ENCODE data around the gene KCNK16.

- no peak for TF ChIP-seq CTCF (IDR thresholded peaks at IDR 0.05 in 8 of 11, conservative IDR thresholded peaks at IDR 0.05 in 3 of 11)
- no peak for TF ChIP-seq POLR2AphosphoS5 (IDR thresholded peaks at IDR 0.05)
- no peak for TF ChIP-seq POLR2A (IDR thresholded peaks at IDR 0.05)
Observed at GRCh38 chr6:39298061-39298460, 24.4 kb downstream of the KCNK16 start.
